H1 (cell line): ENCODE measurements around the gene PPP1R12B. TPM values are rescaled to one million over a fixed set of nuclear protein-coding genes. Genes with fewer than 3 reads are reported as not detected.

Experiments used
- CTCF ChIA-PET: fragments of 300-600 bp; sonication (Branson Sonifier 250); formaldehyde crosslinking; loops from one replicate; lab custom pipeline; 2021; ENCODE audit not compliant: partially characterized antibody; lab: Charles Lee
- POLR2A ChIA-PET: fragments of 300-600 bp; sonication (Branson Sonifier 250); formaldehyde crosslinking; loops from one replicate; lab custom pipeline; 2021; ENCODE audit warnings: inconsistent platforms; ENCODE audit not compliant: partially characterized antibody; lab: Charles Lee
- DNase-seq, 2 experiments: peaks; one replicate each; pipeline versions ENCODE4 v3.0.0 to v3.0.0-alpha.2; 2010 to 2022; ENCODE audit warnings: low spot score in 2 of 2, low read depth in 1 of 2, mixed read lengths in 1 of 2
- FAIRE-seq: peaks from 2 replicates; lab custom pipeline; 2011; peaks lifted over from hg19 to GRCh38; lab: Jason Lieb, UNC
- H2AFZ ChIP-seq: 2 replicates; pipeline ENCODE4 v1.8.1; 2012; ENCODE audit warnings: low read length, inconsistent platforms
- H2AK5ac ChIP-seq: 2 replicates; pipeline ENCODE4 v1.6.1; 2013; ENCODE audit warnings: low read depth, low read length
- H2BK120ac ChIP-seq: replicated peaks from 2 replicates; pipeline ENCODE3; 2013; ENCODE audit warnings: low read depth, low read length, inconsistent platforms
- H2BK12ac ChIP-seq: 2 replicates; pipeline ENCODE4 v1.6.1; 2013; ENCODE audit warnings: low read depth, low read length
- H2BK15ac ChIP-seq: 2 replicates; pipeline ENCODE4 v1.6.1; 2013; ENCODE audit warnings: low read length
- H2BK20ac ChIP-seq: 2 replicates; pipeline ENCODE4 v1.6.1; 2013; ENCODE audit warnings: low read length
- H2BK5ac ChIP-seq: 2 replicates; pipeline ENCODE4 v1.6.1; 2013; ENCODE audit warnings: low read depth, low read length
- H3K14ac ChIP-seq: 2 replicates; pipeline ENCODE4 v1.6.1; 2013; ENCODE audit warnings: inconsistent platforms; ENCODE audit not compliant: insufficient read length
- H3K18ac ChIP-seq: 2 replicates; pipeline ENCODE4 v1.6.1; 2013; ENCODE audit warnings: low read length; ENCODE audit errors: extremely low read depth
- H3K23ac ChIP-seq: 2 replicates; pipeline ENCODE4 v1.6.1; 2013; ENCODE audit warnings: inconsistent platforms; ENCODE audit not compliant: insufficient read length
- H3K23me2 ChIP-seq: 2 replicates; pipeline ENCODE4 v1.6.1; 2013; ENCODE audit warnings: low read depth, low read length
- H3K27ac ChIP-seq: 2 replicates; pipeline ENCODE4 v1.6.1; 2011; ENCODE audit warnings: low read depth, low read length, inconsistent platforms
- H3K27me3 ChIP-seq, 4 experiments: replicated peaks in 1 of 4; 1 replicate in 1 of 4; 2 replicates in 3 of 4; pipeline versions ENCODE4 v1.6.1 to v1.8.1; 2011 to 2013; ENCODE audit warnings: low read length in 3 of 4, mild to moderate bottlenecking in 3 of 4, inconsistent platforms in 2 of 4, mixed read lengths in 2 of 4, moderate library complexity in 1 of 4; ENCODE audit not compliant: control insufficient read depth in 3 of 4, insufficient read depth in 3 of 4; ENCODE audit errors: extremely low read depth in 1 of 4
- H3K36me3 ChIP-seq, 4 experiments: 2 replicates each; pipeline versions ENCODE4 v1.6.1 to v1.8.1; 2011 to 2013; ENCODE audit warnings: mild to moderate bottlenecking in 4 of 4, low read length in 3 of 4, moderate library complexity in 2 of 4, control low read depth in 1 of 4, inconsistent platforms in 1 of 4; ENCODE audit not compliant: insufficient read depth in 4 of 4, control insufficient read depth in 2 of 4
- H3K4ac ChIP-seq: replicated peaks from 2 replicates; pipeline ENCODE3; 2013; ENCODE audit warnings: low read length, low read depth, mixed read lengths, inconsistent platforms; ENCODE audit not compliant: insufficient read length
- H3K4me1 ChIP-seq, 4 experiments: replicated peaks in 1 of 4; 1 replicate in 1 of 4; 2 replicates in 3 of 4; pipeline versions ENCODE4 v1.6.1 to v1.8.1; 2011 to 2013; ENCODE audit warnings: low read length in 3 of 4, inconsistent platforms in 2 of 4, mixed read lengths in 1 of 4; ENCODE audit not compliant: insufficient read depth in 4 of 4, control insufficient read depth in 3 of 4
- H3K4me2 ChIP-seq, 2 experiments: 2 replicates each; pipeline versions ENCODE4 v1.6.1 to v1.8.1; 2011 to 2013; ENCODE audit warnings: low read depth in 2 of 2, low read length in 2 of 2, control low read depth in 1 of 2, inconsistent platforms in 1 of 2, mild to moderate bottlenecking in 1 of 2; ENCODE audit not compliant: insufficient read depth in 1 of 2
- H3K4me3 ChIP-seq, 4 experiments: fragments of 200-600, 300-600 bp in 1 of 4; sonication (generic), shearing (Covaris generic), sonication (Bioruptor Twin) in 1 of 4; 2 replicates each; pipeline versions ENCODE4 v1.5.1 to v1.8.1; 2011 to 2016; ENCODE audit warnings: low read length in 4 of 4, low read depth in 3 of 4, control low read depth in 2 of 4, inconsistent platforms in 2 of 4, mild to moderate bottlenecking in 2 of 4, mixed read lengths in 1 of 4, moderate library complexity in 1 of 4; ENCODE audit not compliant: insufficient read depth in 2 of 4; ENCODE audit errors: extremely low read depth in 1 of 4
- H3K56ac ChIP-seq: replicated peaks from 2 replicates; pipeline ENCODE3; 2013; ENCODE audit warnings: low read depth, mild to moderate bottlenecking, mixed read lengths, low read length, inconsistent platforms; ENCODE audit not compliant: insufficient read length
- H3K79me1 ChIP-seq: 2 replicates; pipeline ENCODE4 v1.6.1; 2013; ENCODE audit warnings: low read depth, low read length, control low read depth
- H3K79me2 ChIP-seq, 2 experiments: 2 replicates each; pipeline versions ENCODE4 v1.6.1 to v1.8.1; 2012 to 2013; ENCODE audit warnings: low read length in 2 of 2, mild to moderate bottlenecking in 2 of 2, inconsistent platforms in 1 of 2; ENCODE audit not compliant: insufficient read depth in 2 of 2, control insufficient read depth in 1 of 2
- H3K9ac ChIP-seq, 4 experiments: replicated peaks in 1 of 4; 1 replicate in 1 of 4; 2 replicates in 3 of 4; pipeline versions ENCODE4 v1.6.1 to v1.8.1; 2011 to 2013; ENCODE audit warnings: low read depth in 3 of 4, low read length in 3 of 4, control low read depth in 2 of 4, mild to moderate bottlenecking in 2 of 4, moderate library complexity in 2 of 4, inconsistent platforms in 1 of 4; ENCODE audit errors: extremely low read depth in 1 of 4
- H3K9me3 ChIP-seq, 2 experiments: 2 replicates each; pipeline versions ENCODE4 v1.6.1 to v1.8.1; 2012 to 2013; ENCODE audit warnings: mild to moderate bottlenecking in 2 of 2, moderate library complexity in 2 of 2, control low read depth in 1 of 2, inconsistent platforms in 1 of 2, low read depth in 1 of 2, low read length in 1 of 2, mixed read lengths in 1 of 2; ENCODE audit not compliant: insufficient read depth in 2 of 2
- H4K20me1 ChIP-seq, 2 experiments: replicated peaks in 1 of 2; 2 replicates each; pipeline versions ENCODE3 to v1.8.1; 2011 to 2013; ENCODE audit warnings: inconsistent platforms in 2 of 2, low read length in 2 of 2, mild to moderate bottlenecking in 1 of 2; ENCODE audit not compliant: insufficient read depth in 2 of 2, control insufficient read depth in 1 of 2
- H4K5ac ChIP-seq: 2 replicates; pipeline ENCODE4 v1.6.1; 2013; ENCODE audit warnings: low read length, low read depth, mixed read lengths, inconsistent platforms; ENCODE audit not compliant: insufficient read length
- H4K8ac ChIP-seq: 2 replicates; pipeline ENCODE4 v1.8.0; 2013; ENCODE audit warnings: mild to moderate bottlenecking, moderate library complexity, low read length, inconsistent platforms; ENCODE audit not compliant: insufficient read depth; ENCODE audit errors: extremely low read depth
- H4K91ac ChIP-seq: replicated peaks from 2 replicates; pipeline ENCODE3; 2013; ENCODE audit warnings: low read length, mixed read lengths, inconsistent platforms; ENCODE audit not compliant: insufficient read length
- CHD2 ChIP-seq: IDR thresholded peaks from 2 replicates; pipeline ENCODE4 v1.6.1; 2012; ENCODE audit warnings: low read length, improper control_type of control experiment
- FOSL1 ChIP-seq: IDR thresholded peaks from 2 replicates; pipeline ENCODE4 v1.6.1; 2011; ENCODE audit warnings: mild to moderate bottlenecking, low read depth, low read length, moderate library complexity; ENCODE audit not compliant: insufficient read depth
- SIRT6 ChIP-seq: IDR thresholded peaks from one replicate; pipeline ENCODE4 v1.7.1; 2012; ENCODE audit warnings: low read length, inconsistent platforms
- WGBS, 2 experiments: shearing (Covaris generic) in 1 of 2; methylation state at CpG; one replicate each; pipeline versions ENCODE4 v1.1.6 to v1.1.7; 2013 to 2015; ENCODE audit warnings: low lambda C conversion rate in 2 of 2, mixed read lengths in 2 of 2, inconsistent platforms in 1 of 2, low coverage in 1 of 2, missing lambda C conversion rate in 1 of 2; ENCODE audit not compliant: insufficient replicate concordance in 2 of 2, insufficient coverage in 1 of 2, insufficient read length in 1 of 2; ENCODE audit errors: extremely low coverage in 1 of 2, missing lambda C conversion rate in 1 of 2; 5-methylcytosine and 5-hydroxymethylcytosine counted together
- polyA plus RNA-seq, 7 experiments: library from polyadenylated mRNA; depleted of rRNA in 3 of 7; stranded (reverse) in 5 of 7; unstranded in 2 of 7; fragments of >200 nt in 5 of 7; fragments of 200-250 nt in 2 of 7; gene quantifications; 1 replicate in 5 of 7; 2 replicates in 1 of 7; 4 replicates in 1 of 7; pipeline versions ENCODE4 v1.2.1 to v1.2.3, GENCODE V29; 2011 to 2013; ENCODE audit warnings: missing spikeins in 2 of 7, mixed read lengths in 2 of 7
- total RNA-seq: library from RNA; stranded (reverse); fragmentation: NEBNext Ultra II Directional; extraction: Animal tissue kit (Norgen Biotek cat#: 25700); gene quantifications from 2 replicates; pipeline ENCODE4 v1.2.1, GENCODE V29; 2021
- TF ChIP-seq, protein P1 (sequence below): IDR thresholded peaks from 2 replicates; pipeline ENCODE4 v1.6.1; 2012; ENCODE audit warnings: inconsistent platforms
- TF ChIP-seq, protein P2 (sequence below): IDR thresholded peaks from 2 replicates; pipeline ENCODE4 v1.6.1; 2011; ENCODE audit warnings: low read length, improper control_type of control experiment

Gene PPP1R12B
- total and polyA plus RNA-seq, 2 of the 8 experiments (the other 6 are each of a cell fraction or from before 2014, with no cell fraction given): 7.9 to 18.7 TPM

DNA sequence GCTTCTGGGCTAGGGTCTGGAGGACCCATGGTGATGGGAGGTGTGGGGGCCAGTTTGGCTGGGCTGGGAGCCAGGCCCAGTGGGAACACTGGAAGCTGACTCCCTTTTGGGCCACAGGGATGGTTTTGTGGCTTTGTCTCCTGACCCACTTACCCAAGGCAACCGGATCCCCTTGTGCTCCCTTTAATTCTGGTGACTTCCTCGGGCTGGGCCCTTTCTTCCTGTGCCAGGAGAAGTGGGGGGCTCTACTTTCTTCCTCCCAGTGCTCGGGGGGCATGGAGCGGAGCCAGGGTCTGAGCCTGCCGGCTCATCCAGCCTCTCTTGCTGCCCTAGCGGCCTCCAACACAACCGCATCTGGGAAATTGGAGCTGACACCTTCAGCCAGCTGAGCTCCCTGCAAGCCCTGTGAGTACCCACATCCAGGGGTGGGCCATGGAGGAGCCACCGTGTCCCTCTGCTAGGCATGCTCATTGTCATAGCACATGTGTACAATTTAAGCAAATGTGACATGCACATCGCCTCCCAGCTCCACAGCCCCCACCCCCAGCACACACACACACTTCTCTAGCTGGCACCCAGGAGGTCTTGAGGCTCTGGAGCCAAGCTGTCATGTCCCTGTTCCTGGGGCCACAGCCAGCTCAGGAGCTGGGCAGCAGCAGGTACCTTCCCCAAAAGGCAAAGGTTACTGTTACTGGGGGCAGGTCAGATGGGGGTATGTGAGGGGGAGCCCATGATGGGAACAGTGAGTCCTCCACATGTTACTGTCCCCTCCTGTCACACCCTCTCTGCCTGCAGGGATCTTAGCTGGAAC, 41.8 kb upstream of the PPP1R12B start:
- Histone ChIP-seq H3K23me2 (no peaks in the 10 kb centered on the region), H3K27ac (no peak overlapping the region), H2BK120ac (no peak overlapping the region), H3K4ac (no peak overlapping the region), H4K8ac (no peak overlapping the region), H3K18ac (no peak overlapping the region), H3K14ac (no peak overlapping the region), H4K91ac (no peak overlapping the region), H3K56ac (no peak overlapping the region), H3K23ac (no peak overlapping the region), H3K27me3 (no peaks in the 10 kb centered on the region; a peak in 1 of 7 replicates), H2AK5ac (no peak overlapping the region), H2AFZ (no peak overlapping the region), H3K79me1 (no peaks in the 10 kb centered on the region), H2BK20ac (no peak overlapping the region), H4K5ac (no peak overlapping the region), H3K4me3 (no peak overlapping the region), H4K20me1 (no peaks in the 10 kb centered on the region), H3K9me3 (no peaks in the 10 kb centered on the region), H3K79me2 (no peaks in the 10 kb centered on the region), H3K36me3 (no peaks in the 10 kb centered on the region)
- POLR2A ChIA-PET: no interaction called here
- WGBS, 2 experiments: 87% methylated on average over 5 of the region's 9 CpGs; no CpG with 5 or more reads in 1 of the 2 experiments
- CTCF ChIA-PET: interaction anchor here (0.8 to 9.3 kb wide), 25 partner anchors 9 to 413 kb away, joined by 3 to 67 read pairs (median 5); partner anchors contain the start of gene LGR6
- TF ChIP-seq, protein P1, sequence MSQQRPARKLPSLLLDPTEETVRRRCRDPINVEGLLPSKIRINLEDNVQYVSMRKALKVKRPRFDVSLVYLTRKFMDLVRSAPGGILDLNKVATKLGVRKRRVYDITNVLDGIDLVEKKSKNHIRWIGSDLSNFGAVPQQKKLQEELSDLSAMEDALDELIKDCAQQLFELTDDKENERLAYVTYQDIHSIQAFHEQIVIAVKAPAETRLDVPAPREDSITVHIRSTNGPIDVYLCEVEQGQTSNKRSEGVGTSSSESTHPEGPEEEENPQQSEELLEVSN: no peak
- TF ChIP-seq FOSL1 (no peak), SIRT6 (no peak), CHD2 (no peak)
- TF ChIP-seq, protein P2, sequence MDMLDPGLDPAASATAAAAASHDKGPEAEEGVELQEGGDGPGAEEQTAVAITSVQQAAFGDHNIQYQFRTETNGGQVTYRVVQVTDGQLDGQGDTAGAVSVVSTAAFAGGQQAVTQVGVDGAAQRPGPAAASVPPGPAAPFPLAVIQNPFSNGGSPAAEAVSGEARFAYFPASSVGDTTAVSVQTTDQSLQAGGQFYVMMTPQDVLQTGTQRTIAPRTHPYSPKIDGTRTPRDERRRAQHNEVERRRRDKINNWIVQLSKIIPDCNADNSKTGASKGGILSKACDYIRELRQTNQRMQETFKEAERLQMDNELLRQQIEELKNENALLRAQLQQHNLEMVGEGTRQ: no peak
- TF ChIP-seq, all 59 proteins: peak for 0
- no peak overlapping the region for H2BK5ac ChIP-seq
- no peak overlapping the region for H3K9ac ChIP-seq
- no peak overlapping the region for H3K4me2 ChIP-seq
- no peaks in the 10 kb centered on the region for H3K4me1 ChIP-seq
- no peak for FAIRE-seq
- no peak overlapping the region for H2BK12ac ChIP-seq
- H2BK15ac ChIP-seq: no peak overlapping the region
- DNase-seq: no peak
